ENCODE measurements around the gene C6orf132. TPM values are rescaled to one million over a fixed set of nuclear protein-coding genes. Genes with fewer than 3 reads are reported as not detected.

The C6orf132 gene
- total RNA-seq, 1 experiment from 2014 or later, result 48.4 TPM

DNA sequence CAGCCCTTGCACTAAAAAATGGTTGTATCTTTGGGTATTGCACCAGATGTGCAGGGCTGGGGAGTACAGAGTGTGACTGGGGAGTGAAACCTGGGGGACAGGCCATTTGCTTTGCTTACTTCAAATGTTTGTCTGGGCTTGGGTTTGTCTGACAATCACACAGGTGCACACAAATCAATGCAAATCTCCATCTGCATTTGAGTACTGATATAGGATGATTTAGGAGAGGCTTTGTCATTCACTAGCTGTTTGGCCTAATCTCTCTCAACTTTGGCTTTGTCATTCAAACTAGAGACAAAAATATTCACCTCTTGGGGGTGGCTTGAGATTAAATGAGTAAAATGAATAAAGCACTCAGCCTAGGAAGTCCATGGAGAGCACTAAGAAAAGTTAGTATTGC is 34.6 kb upstream of the C6orf132 start:
- no peaks in the 10 kb centered on the region; the same call in 1 of the 2 replicates for H3K4me1 ChIP-seq (ENCODE audit: insufficient read depth, low read length)
- no peak overlapping the region for H3K23ac ChIP-seq (ENCODE audit: insufficient read length, low read depth, low read length)
- no peak overlapping the region for H3T11ph ChIP-seq (ENCODE audit: low read length)
- H3K79me1 ChIP-seq (ENCODE audit: insufficient read depth, low read depth, low read length, poor library complexity, severe bottlenecking), result no peaks in the 10 kb centered on the region
- H3K79me2 ChIP-seq (ENCODE audit: insufficient read depth, low read length), result no peaks in the 10 kb centered on the region
- H2AFZ ChIP-seq (ENCODE audit: low read length), result no peak overlapping the region
- no peak overlapping the region for H3K9ac ChIP-seq (ENCODE audit: extremely low read depth, insufficient read length, low read length)
- no peak overlapping the region for H3K56ac ChIP-seq (ENCODE audit: insufficient read length, low read depth, low read length)
- no peaks in the 10 kb centered on the region; a peak in 1 of 5 replicates for H3K9me3 Mint-ChIP-seq
- no peak overlapping the region for H3K27ac ChIP-seq (ENCODE audit: insufficient read length, low read depth, low read length)
- H2BK12ac ChIP-seq (ENCODE audit: insufficient read length, low read depth, low read length), result no peak overlapping the region
- peaks cover 6 to 15% (median 6%) of the 10 kb centered on the region in 3 experiments; a peak in 6 of 7 replicates for H3K36me3 Mint-ChIP-seq (ENCODE audit: insufficient read depth in 1 of 3, low read depth in 3 of 3)
- H3K18ac ChIP-seq (ENCODE audit: insufficient read length, low read depth, low read length), result no peak overlapping the region
- H3K14ac ChIP-seq (ENCODE audit: insufficient read depth, low read length), result no peak overlapping the region
- no peak overlapping the region for H2BK15ac ChIP-seq (ENCODE audit: low read depth, low read length)
- H3K4me1 Mint-ChIP-seq, result peaks cover 50 to 68% of the 10 kb centered on the region in 2 experiments
- no peak overlapping the region for H2AK5ac ChIP-seq (ENCODE audit: insufficient read length, low read length)
- peak overlapping the region; percentile 79 to 85 for H3K4me3 Mint-ChIP-seq
- no peak overlapping the region for H4K91ac ChIP-seq (ENCODE audit: insufficient read length, low read depth, low read length)
- H3K27me3 Mint-ChIP-seq (ENCODE audit: low read depth), result no peaks in the 10 kb centered on the region; the same call in 1 of the 2 replicates
- H4K8ac ChIP-seq (replicated peaks; ENCODE audit: insufficient read length, low read depth, low read length), result no peak overlapping the region
- H2BK5ac ChIP-seq (ENCODE audit: insufficient read length, low read length), result no peak overlapping the region
- peaks cover 13% of the 10 kb centered on the region for H3K23me2 ChIP-seq (ENCODE audit: insufficient read length, low read depth, low read length, poor library complexity, severe bottlenecking)
- no peaks in the 10 kb centered on the region; the same call in 1 of the 2 replicates for H3K27me3 ChIP-seq (ENCODE audit: insufficient read depth, low read length)
- no peaks in the 10 kb centered on the region for H3K9me3 ChIP-seq (ENCODE audit: control insufficient read depth, low read depth, low read length)
- H3K4ac ChIP-seq (ENCODE audit: low read depth, low read length), result no peak overlapping the region
- H4K20me1 ChIP-seq (ENCODE audit: control insufficient read depth, insufficient read depth, insufficient read length), result no peaks in the 10 kb centered on the region
- H4K5ac ChIP-seq (ENCODE audit: insufficient read length, low read depth, low read length), result no peak overlapping the region
- TF ChIP-seq, protein P1, sequence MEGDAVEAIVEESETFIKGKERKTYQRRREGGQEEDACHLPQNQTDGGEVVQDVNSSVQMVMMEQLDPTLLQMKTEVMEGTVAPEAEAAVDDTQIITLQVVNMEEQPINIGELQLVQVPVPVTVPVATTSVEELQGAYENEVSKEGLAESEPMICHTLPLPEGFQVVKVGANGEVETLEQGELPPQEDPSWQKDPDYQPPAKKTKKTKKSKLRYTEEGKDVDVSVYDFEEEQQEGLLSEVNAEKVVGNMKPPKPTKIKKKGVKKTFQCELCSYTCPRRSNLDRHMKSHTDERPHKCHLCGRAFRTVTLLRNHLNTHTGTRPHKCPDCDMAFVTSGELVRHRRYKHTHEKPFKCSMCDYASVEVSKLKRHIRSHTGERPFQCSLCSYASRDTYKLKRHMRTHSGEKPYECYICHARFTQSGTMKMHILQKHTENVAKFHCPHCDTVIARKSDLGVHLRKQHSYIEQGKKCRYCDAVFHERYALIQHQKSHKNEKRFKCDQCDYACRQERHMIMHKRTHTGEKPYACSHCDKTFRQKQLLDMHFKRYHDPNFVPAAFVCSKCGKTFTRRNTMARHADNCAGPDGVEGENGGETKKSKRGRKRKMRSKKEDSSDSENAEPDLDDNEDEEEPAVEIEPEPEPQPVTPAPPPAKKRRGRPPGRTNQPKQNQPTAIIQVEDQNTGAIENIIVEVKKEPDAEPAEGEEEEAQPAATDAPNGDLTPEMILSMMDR (conservative IDR thresholded peaks at IDR 0.05), result no peak
- H3K4me2 ChIP-seq (ENCODE audit: insufficient read depth, insufficient read length, low read length), result peak overlapping the region; percentile 80
- H2BK120ac ChIP-seq (ENCODE audit: low read depth, low read length, poor library complexity, severe bottlenecking), result no peak overlapping the region
- no peak overlapping the region for H2BK20ac ChIP-seq (ENCODE audit: low read depth, low read length, poor library complexity, severe bottlenecking)
- H3K27ac Mint-ChIP-seq, result peak overlapping the region in 2 of 3 experiments; percentile 89 to 96; a peak in 5 of 7 replicates
- DNase-seq, result no peak
